SK-N-SH (cell line): Measurements from ENCODE around the gene FAAP20.

ENCODE experiments used
- CTCF ChIP-seq: fragments of 200-600 bp; sonication (generic); IDR thresholded peaks from 2 replicates; pipeline ENCODE4 v1.6.1; 2017; ENCODE audit warnings: antibody characterized with exemption, mild to moderate bottlenecking, moderate library complexity
- EP300 ChIP-seq, 2 experiments: IDR thresholded peaks; 2 replicates each; pipeline versions ENCODE4 v1.4.0 to v1.6.1; 2012; ENCODE audit warnings: borderline replicate concordance in 1 of 2, low read depth in 1 of 2, low read length in 1 of 2
- JUND ChIP-seq: IDR thresholded peaks from 2 replicates; pipeline ENCODE4 v1.4.0; 2012
- MEF2A ChIP-seq: IDR thresholded peaks from 2 replicates; pipeline ENCODE4 v1.4.0; 2012; ENCODE audit warnings: low read depth, borderline replicate concordance
- PBX3 ChIP-seq: IDR thresholded peaks from 2 replicates; pipeline ENCODE4; 2012
- REST ChIP-seq: IDR thresholded peaks from 2 replicates; pipeline ENCODE4 v1.6.1; 2012; ENCODE audit warnings: mild to moderate bottlenecking, low read depth, low read length, moderate library complexity
- RXRA ChIP-seq: IDR thresholded peaks from 2 replicates; pipeline ENCODE4 v1.4.0; 2012; ENCODE audit warnings: low read depth, mild to moderate bottlenecking, borderline replicate concordance
- TAF1 ChIP-seq: IDR thresholded peaks from 2 replicates; pipeline ENCODE4 v1.6.1; 2012; ENCODE audit warnings: low read depth, mild to moderate bottlenecking, low read length, moderate library complexity, borderline replicate concordance
- USF2 ChIP-seq: fragments of 150-350 bp; IDR thresholded peaks from 2 replicates; pipeline ENCODE4 v1.6.1; 2017; ENCODE audit warnings: antibody characterized with exemption, low read length, low read depth, borderline replicate concordance
- YY1 ChIP-seq: IDR thresholded peaks from 2 replicates; pipeline ENCODE4 v1.4.0; 2012; ENCODE audit warnings: low read depth, mild to moderate bottlenecking

GRCh38 chr1:2179283-2180013 is 15.1 kb downstream of the FAAP20 start:
- TF ChIP-seq EP300 (IDR thresholded peaks at IDR 0.05; ENCODE audit: borderline replicate concordance in 1 of 2, low read depth in 1 of 2, low read length in 1 of 2): no peak
- no peak for TF ChIP-seq CTCF
- TF ChIP-seq TAF1: no peak
- no peak for TF ChIP-seq RXRA
- TF ChIP-seq JUND: no peak
- no peak for TF ChIP-seq PBX3
- TF ChIP-seq MEF2A: no peak
- no peak for TF ChIP-seq REST
- TF ChIP-seq USF2: no peak
- no peak for TF ChIP-seq YY1
